HG02884 (cell line): ENCODE results near the gene DIAPH2.

Source experiments
- ATAC-seq: cut with Tn5 transposase; IDR thresholded peaks from one replicate; pipeline ENCODE4 v1.9.1; 2021; ENCODE audit warnings: mild to moderate bottlenecking, moderate library complexity; ENCODE audit not compliant: unreplicated experiment

The DIAPH2 gene

DNA sequence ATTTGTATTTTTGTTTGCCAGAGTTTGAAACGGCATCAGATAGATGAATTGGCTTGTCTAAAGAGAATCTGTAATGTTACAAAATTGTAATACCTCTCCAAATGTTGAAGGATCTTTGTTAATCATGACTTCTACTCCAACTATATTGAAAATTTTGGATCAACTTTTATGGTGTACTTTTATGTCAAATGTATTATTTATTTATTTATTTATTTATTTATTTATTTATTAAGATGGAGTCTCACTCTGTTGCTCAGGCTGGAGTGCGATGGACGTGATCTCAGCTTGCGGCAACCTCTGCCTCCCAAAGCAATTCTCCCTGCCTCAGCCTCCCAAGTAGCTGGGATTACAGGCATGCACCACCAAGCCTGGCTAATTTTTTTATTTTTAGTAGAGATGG is 235.0 kb downstream of the DIAPH2 start:
- ATAC-seq: no peak

DNA sequence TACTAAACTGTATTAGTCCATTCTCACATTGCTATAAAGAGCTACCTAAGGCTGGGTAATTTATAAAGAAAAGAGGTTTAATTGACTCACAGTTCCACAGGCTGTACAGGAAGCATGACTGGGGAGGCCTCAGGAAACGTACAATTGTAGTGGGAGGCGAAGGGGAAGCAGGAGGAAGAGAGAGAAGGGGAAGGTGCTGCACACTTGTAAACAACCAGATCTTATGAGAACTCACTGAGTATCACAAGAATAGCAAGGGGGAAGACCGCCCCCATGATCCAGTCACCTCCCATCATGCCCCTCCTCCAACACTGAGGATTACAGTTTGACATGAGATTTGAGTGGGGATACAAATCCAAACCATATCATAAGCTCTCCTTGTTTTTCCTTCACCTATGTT is 239.9 kb downstream of the DIAPH2 start:
- no peak for ATAC-seq

DNA sequence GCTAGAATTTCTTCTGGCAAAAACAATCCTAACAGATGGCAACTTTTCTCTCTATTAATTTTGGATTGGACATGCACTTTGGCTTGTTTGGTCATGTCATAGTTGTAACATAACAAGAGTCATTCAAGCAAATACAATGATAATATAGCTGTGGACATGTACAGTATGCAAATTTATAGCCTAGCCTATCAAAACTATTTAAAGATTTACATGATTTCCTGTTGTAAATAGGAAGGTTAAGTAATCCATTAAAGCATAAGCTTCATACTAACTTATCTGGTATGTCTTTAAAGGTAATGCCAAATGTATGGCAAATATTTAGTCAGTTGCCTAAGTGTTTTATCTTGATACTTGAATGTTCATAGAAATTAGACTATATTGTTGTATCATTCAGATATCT is 244.4 kb downstream of the DIAPH2 start:
- no peak for ATAC-seq

DNA sequence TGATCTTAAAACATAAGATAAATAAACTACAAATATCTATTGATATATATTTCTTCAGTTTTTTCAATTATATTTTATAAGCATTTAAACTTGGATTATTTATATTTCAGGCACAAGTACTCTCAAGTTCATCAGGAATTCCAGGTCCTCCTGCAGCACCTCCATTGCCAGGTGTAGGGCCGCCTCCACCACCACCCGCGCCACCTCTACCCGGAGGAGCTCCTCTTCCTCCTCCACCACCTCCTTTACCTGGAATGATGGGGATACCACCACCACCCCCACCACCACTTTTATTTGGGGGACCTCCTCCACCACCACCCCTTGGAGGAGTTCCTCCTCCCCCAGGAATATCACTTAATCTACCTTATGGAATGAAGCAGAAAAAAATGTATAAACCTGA is 273.1 kb downstream of the DIAPH2 start:
- no peak for ATAC-seq

DNA sequence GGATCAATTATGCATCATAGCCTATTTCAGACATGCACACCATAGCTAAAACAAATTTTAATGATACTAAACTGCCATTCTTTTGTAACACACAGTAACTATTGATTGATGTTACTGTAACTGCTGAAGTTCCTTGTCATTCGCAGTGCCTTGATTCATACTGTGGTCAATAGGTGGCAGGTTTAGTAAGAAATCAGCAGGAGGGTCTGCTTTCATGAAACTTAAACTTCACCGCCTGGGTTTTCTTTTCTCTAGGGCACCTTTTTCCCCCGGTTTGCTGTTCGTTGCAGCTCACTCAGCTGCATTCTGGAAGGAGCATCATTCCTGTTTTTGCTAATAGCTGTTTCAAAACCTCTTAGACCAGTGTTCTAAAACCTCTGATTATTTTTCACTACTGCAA is 287.2 kb downstream of the DIAPH2 start:
- ATAC-seq: no peak

DNA sequence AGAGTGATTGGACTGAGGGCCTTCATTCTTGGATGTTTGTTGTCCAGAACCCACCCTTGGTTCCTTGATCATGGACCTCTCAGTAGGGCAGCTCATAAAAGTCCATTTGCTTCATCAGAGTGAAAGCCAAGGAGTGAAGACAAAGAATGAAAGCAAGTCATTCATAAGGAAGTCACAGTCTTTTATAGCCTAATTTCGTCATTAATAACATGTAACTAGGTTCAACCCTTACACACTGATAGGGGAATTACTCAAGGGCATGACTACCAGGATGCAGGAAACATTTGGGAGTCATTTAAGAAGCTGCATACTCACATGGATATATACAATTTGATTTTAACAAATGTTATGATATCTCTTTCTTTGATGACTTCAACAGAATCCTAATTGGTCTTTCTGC is 294.3 kb downstream of the DIAPH2 start:
- ATAC-seq: no peak

DNA sequence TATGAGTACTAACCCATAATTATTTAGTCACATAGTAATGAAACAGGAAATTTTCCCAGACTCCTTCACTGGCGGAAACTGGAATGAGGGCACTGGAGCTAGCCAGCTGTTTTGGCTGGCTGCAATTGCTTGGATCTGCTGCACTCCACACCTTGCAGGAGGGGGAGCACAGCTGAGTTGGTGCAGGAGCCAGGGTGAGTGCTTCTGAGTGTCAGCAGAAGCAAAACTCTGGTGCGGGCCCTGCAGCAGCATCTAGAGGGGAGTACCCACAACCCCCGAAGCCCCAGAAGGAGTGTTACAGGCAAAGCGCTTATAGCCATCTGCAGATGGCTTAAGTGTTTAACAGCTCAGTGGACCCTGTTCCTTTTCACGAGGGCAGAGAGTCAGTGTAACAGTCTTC is 295.1 kb downstream of the DIAPH2 start:
- no peak for ATAC-seq

DNA sequence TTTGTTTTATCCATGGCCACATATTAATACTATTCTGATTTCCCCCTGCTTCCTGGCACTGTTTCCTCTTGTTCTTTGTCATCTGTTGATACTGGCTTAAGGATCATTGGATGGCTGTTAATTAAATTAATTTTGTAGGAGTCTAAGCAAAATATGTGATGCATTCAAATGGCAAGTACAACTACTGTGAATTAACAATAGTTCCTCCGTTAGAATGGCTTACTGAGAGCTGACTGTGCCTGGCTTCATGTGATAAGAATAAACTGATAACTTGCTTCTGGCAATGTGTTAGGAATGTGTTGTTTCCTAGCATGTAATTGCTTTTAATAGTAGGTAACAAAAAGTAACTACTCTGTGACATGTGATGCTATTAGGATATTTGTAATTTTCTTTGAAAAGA is 297.5 kb downstream of the DIAPH2 start:
- no peak for ATAC-seq

DNA sequence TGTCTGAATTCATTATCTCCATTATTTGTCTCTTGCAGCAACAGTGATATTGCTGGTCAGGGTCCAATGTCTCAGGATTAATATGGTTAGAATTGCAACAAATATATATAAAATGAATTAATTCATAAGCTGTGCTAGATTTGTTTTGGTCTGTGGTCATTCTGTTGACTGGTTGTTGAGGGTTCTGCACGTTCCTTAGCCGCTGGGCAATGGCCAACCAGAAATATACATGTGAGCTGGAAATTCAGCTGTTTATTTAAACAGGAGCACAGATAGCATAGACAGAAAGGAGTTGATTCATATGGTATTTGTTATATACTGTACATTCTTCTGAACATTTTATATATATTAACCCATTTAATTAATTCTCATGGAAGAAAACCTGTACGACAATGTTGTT is 299.9 kb downstream of the DIAPH2 start:
- no peak for ATAC-seq

DNA sequence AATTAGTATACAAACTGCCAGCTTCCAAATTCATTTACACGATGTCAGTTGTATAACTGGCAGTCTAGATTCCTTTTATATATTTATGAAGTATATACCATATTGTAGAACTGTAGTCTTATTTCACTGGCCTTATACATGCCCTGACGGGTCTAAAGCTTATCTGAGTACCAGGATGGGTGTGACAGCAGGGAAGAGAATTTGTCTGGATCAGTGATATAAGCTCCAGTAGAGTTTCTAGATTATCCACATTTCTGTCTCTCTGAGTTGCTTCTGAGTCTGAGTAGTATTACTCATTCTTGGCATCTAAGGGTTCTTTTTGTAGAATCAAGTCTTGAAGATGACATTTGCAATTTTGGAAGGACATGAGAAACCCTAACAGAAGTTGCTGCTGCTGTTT is 300.4 kb downstream of the DIAPH2 start:
- ATAC-seq: no peak

DNA sequence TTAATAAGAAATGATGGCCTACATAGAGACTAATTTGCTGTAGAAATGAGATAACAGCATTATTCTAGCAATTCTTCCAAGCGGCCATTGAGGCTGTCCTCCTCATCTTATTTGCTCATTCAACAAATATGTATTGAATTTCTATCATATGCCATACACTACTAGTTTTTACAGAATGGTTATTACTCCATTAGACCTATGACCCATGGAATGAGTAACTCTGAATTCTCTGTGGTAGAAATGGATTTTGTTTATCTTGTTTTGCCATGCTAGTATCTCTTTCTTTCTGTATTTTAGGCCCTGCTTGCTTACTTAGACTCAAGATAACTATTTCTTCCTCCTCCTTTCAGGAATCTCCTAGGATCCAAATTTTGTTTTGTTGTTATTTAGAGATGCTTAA is 302.6 kb downstream of the DIAPH2 start:
- ATAC-seq: no peak

DNA sequence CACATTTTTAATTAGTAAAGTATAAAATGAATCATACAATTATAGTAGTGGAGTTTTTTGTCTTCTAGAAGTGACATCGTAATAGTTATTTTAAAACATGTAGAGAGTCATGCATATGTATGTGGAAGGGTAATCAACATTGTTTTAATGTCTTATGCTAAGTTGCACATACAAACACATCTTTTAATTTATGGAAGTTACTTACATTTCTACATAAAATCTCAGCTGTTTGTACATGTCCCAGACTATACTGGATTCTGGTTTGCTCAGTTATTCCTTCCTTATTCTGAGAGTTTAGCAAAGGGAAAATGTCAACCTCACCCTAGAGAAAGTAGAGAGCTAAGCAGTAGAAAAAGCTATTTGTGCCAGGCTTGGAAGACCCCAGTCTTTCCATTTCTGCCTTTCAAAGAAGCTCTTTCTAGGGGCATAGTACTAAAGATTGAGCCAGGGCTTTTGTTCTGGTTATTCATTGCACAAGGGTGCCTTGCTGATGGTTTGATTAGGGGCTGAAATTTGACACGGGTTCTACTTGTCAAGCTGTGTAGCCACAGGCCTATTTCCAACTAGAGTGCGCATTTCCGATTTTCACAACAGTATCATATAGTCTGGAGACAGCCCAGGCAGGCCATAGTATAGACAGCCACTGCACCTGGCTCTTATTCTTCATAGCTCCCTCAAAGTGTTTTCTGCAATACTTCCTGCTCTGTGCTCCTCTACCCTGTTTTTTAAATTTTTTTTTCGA is 305.4 kb downstream of the DIAPH2 start:
- no peak for ATAC-seq

DNA sequence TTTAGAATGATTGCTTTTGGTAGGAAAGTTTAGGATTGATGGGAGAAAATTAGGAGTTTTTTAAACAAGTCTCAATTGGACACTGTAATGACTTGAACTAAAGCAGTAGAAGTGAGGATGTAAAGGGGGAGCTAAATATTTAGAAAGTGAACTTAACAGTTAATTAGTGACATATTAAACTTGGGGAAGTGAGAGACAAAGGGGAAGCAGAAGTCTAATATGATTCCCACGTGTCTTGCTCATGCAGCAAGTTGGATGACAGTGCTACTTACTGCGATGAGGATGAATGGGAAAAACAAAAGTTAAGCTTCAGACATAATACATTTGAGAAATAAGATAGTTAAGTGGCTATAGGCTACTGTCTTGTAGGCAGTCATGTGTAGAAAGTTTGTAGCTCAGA is 309.5 kb downstream of the DIAPH2 start:
- ATAC-seq: no peak

DNA sequence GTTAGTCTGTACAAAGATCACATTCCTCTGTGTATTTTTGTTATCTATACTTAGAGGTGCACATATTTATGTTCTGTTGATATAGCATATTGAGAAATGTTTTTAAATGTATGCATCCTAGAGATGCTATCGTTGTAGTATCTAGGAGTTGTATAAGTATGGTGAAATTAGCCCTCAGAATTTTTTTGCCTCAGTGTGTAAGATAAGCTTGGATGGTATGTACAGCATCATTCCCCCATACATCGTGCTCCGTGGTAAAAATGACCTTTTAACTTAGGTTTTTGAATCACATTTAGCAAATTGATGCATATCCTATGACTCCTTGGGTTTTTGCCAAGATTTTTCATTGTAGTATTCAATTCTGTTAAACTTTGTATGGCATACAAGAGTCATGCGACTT is 312.6 kb downstream of the DIAPH2 start:
- ATAC-seq: no peak

DNA sequence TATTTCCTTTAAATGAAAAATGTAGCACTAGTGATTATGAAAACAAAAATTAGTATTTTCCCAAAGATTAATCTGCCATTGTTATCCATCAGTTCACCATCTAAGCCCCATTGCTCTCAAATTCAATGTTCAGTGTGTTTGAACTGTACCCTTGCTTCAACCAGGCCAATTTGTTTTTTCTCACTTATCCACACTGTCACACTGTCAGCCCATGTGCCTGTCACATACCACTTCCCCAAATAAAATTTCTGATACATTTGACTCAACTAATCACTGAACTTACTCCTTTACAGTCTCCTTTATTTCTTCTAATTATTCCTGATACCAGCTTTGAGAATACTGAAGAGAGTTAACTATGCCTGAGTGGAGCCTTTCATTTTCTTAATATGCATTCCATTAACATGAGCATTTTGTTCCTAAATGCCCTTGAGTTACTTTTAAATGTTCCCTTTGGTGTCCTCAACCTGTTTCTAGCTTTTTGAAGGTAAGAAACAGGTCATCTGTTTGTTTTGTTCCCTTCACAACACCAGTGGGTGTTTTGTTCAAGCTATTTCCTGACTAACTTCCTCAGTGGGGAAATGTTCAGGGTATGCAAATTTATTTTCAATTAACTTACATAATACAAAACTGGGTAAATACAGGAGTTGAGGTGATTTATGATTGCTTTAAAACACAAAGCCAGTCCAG is 316.2 kb downstream of the DIAPH2 start:
- no peak for ATAC-seq

DNA sequence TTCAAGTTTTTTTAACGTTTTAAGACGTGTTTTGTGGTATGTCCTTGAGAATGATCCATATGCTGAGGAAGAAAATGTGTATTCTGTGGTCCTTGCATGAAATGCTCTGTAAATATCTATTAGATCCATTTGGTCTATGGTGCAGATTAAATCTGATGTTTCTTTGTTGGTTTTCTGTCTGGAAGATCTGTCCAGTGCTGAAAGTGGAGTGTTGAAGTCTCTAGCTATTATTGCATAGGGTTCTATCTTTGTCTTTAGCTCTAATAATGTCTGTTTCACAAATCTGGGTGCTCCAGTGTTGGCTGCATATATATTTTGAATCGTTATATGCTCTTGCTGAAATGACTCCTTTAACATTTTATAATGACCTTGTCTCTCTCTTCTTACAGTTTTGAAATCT is 321.5 kb downstream of the DIAPH2 start:
- ATAC-seq: no peak

DNA sequence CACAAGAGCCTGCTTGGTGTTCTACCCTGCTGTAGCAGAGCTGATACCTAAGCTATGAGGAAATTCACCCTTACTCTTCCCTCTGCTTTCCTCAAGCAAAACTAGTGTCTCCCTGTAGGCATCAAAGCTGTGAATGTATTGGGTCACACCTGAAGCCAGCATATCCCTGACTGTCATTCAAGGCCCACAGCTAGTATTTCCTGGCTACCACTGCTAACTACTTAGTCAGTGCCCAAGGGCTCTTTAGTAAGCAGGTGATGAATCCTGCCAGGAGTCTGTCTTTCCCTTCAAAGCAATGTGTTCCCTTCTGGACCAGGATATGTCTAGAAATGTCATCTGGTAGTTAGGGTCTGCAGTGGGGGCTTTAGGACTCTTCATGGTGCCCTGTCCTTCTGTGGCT is 324.7 kb downstream of the DIAPH2 start:
- no peak for ATAC-seq

DNA sequence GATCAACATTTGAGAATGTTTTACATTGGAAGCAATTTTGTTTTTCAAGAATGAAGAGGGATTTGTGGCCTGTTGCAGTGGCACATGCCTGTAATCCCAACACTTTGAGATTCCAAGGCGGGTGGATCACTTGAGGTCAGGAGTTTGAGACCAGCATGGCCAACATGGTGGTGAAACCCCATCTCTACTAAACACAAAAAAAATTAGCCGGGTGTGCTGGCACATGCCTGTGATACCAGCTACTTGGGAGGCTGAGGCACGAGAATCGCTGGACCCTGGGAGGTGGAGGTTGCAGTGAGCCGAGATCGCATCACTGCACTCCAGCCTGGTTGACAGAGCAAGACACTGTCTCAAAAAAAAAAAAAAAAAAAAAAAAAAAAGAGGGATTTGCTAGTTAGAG is 326.9 kb downstream of the DIAPH2 start:
- ATAC-seq: no peak

DNA sequence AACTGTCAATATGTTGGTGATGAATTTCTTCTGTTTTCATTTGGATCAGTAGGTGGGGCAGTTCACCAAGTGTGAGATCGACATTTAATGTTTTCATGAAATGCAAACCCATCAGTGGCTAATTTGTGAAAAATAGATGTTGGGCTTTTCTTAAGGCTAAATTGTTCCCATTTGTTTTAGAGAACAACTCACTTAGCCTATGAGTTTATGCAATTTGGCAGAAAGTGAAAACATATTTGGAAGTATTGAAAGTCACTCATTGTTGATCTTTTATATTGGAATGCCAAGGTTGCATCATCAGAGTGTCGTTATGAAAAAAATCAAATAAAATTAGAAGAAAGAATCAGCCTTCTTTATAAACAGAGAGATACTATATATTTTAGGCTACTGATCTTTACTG is 331.5 kb downstream of the DIAPH2 start:
- ATAC-seq: no peak

DNA sequence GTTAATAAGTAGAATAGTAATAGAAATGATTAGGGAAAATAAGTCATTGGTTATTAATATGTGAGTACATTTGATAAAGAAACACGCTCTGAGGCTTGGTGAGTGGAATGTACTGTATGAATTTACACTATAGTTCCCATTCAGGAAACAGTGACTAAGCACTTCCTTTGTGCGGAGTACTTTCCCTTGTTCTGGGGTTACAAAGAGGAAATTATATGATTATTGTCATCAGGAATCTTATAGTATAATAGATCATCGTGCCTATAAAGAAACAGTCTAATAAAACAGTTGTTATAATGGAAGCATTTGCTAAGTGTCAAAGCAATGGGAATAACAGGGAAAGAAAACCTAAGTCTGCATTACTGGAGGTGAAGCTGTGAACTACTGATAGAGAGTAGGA is 337.0 kb downstream of the DIAPH2 start:
- no peak for ATAC-seq

DNA sequence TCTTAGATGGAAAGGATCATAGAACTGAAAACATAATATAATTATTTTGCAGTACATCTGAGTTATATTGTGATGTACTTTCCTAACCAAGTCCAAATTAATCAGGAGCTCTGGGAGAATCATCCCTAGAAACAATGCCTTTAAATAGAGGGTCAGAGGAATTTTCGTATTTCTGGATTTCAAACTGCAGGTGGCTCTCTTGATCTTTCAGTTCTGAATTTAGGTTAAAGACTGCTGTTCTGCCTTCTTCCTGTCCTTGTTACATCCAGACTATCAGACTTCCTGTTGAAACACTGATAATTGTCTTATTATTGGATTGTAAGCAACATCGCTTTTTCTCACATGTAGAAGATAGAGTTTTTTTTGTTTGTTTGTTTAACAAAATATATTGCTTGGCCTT is 341.8 kb downstream of the DIAPH2 start:
- ATAC-seq: no peak

DNA sequence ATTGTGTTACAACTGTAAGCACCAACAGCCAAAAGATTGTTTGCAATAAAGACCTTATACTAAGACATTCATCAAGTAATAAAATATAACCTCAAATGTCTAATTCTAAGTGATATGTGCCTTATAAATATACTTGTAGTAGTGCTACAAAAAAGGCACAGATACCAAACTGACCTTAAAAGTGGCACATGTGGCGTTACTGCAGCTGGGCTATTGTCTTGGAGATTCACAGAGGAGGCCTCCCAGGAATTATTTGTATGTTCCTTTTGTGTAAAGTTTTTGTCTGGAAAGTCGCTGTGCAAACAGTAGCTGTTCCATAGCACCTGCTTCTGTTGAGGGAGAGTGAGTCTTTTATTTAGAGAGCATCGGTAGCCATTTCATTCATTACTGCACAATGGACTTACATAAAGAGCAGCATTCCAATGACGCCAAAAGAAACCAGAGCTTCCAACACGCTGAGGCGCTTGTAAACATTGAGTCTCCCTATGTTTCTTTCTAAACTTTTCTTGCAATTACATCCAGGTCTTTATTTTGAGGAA is 342.8 kb downstream of the DIAPH2 start:
- ATAC-seq: no peak

DNA sequence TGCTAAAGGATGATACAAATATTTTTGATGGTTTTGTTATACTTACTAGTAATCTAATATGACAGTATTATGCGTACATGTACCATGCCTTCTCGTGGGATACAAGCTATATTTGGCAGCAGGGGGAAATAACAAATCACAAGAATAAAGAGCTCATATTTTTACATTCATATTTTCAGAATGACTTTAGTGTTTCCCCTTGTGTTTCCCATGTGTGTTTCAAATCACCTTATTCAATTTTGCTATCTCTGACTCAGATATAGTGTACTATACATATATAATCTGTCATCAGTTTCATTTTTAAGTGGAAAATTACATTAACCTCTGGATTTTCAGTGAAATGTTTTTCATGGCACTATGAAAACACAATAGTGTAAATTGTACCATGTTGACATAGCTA is 345.8 kb downstream of the DIAPH2 start:
- peak; percentile 83 for ATAC-seq
